GM12891 (cell line): ENCODE data around the gene NOC4L.

ENCODE experiments used
- DNase-seq: peaks from one replicate; pipeline ENCODE4 v3.0.0; 2011; ENCODE audit warnings: low spot score; ENCODE audit not compliant: insufficient read length
- FAIRE-seq: peaks from 2 replicates; lab custom pipeline; 2011; peaks lifted over from hg19 to GRCh38; lab: Jason Lieb, UNC
- PAX5 ChIP-seq: IDR thresholded peaks from 2 replicates; pipeline ENCODE4 v1.6.1; 2011; ENCODE audit warnings: low read length, moderate library complexity, mild to moderate bottlenecking; ENCODE audit not compliant: insufficient read depth, severe bottlenecking
- POLR2A ChIP-seq: IDR thresholded peaks from 2 replicates; pipeline ENCODE4 v1.6.1; 2011; ENCODE audit warnings: low read depth, low read length, control low read depth
- POLR2AphosphoS5 ChIP-seq: IDR thresholded peaks from 2 replicates; pipeline ENCODE4 v1.6.1; 2011; ENCODE audit warnings: low read depth, low read length, control low read depth
- POU2F2 ChIP-seq: IDR thresholded peaks from 2 replicates; pipeline ENCODE4 v1.6.1; 2011; ENCODE audit warnings: low read depth, mild to moderate bottlenecking, control low read depth, low read length, moderate library complexity
- SPI1 ChIP-seq: IDR thresholded peaks from 2 replicates; pipeline ENCODE4 v1.6.1; 2011; ENCODE audit warnings: low read depth, low read length, control low read depth
- TAF1 ChIP-seq: IDR thresholded peaks from 2 replicates; pipeline ENCODE4 v1.6.1; 2011; ENCODE audit warnings: low read depth, low read length, control low read depth

Gene NOC4L

DNA sequence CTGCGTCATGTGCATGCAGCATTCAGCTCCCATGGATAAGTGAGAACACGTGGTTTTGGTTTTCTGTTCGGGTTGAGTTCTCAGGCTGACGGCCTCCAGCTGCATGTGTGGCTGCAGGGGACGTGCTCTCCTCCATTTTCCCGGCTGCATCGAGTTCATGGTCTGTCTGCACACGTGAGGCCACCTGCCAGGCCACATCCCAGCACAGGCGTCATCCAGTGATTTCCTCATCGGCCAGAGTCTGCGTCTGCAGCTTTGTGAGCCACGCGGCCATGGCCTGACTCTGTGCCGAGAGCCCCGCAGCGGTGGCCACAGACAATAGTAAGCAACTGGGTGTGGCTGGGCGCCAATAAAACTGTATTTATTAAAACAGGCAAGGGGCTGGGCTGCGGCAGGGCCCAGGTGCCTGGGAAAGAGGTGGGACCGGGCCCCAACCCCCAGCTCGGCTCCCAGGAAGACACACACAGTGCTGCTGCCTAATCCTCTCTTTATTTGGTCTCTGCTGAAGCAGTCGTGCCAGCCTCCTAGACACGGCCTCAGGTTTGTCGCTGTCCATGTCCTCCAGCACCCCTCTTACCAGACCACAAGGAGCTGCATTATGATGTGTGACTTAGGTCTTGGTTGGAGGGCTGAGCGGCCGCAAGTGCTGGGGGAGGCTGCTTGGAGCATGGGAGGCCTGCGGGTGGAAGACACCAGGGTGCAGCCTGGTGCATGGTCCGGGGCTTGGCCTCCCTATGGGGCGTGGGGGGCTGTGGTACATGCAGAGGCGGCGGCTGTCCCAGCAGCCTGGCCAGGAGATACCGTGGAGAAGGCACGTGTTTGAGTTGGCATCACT lies 52.0 kb downstream of the NOC4L start:
- no peak for DNase-seq
- TF ChIP-seq POLR2A, result no peak
- no peak for TF ChIP-seq PAX5
- no peak for TF ChIP-seq POU2F2
- TF ChIP-seq SPI1, result no peak
- FAIRE-seq, result no peak

DNA sequence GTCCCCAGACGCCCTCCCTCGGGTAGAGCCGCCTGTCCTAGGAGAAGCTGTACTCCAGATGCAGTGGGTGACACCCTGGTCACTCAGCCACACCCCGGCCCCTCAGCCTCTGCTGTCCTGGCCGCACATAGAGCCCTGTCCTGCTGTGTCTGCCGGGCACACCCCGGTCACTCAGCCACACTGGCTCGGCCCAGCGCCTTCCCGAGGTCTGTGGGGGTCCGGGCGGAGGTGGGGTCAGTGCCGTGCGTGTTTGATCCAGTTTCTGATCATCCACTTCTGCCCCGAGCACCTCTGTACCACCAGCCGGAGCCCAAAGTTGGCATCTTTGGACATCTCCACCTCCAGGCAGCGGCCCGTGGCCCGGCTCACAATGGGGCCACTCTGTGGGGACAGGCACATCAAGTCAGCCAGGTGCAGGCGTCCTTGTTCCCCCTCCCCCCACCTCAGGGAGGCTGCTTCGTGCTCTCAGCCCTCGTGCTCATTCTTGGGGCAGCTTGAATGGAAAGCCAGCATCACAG lies 52.7 kb downstream of the NOC4L start:
- FAIRE-seq (no peak), DNase-seq (no peak)
- TF ChIP-seq POU2F2 (no peak), POLR2AphosphoS5 (no peak), TAF1 (no peak), POLR2A (no peak), PAX5 (no peak), SPI1 (no peak)

- no peak for DNase-seq
- no peak for TF ChIP-seq POU2F2
- no peak for TF ChIP-seq TAF1
- TF ChIP-seq PAX5, result no peak
- TF ChIP-seq SPI1, result no peak
- no peak for TF ChIP-seq POLR2AphosphoS5
- no peak for TF ChIP-seq POLR2A
- no peak for FAIRE-seq
Observed at GRCh38 chr12:132197581-132198354, 53.5 kb downstream of the NOC4L start.

GRCh38 chr12:132199101-132199500 lies 54.8 kb downstream of the NOC4L start:
- TF ChIP-seq POU2F2 (no peak), POLR2A (no peak), SPI1 (no peak), PAX5 (no peak)
- DNase-seq, result no peak
- FAIRE-seq, result no peak

DNA sequence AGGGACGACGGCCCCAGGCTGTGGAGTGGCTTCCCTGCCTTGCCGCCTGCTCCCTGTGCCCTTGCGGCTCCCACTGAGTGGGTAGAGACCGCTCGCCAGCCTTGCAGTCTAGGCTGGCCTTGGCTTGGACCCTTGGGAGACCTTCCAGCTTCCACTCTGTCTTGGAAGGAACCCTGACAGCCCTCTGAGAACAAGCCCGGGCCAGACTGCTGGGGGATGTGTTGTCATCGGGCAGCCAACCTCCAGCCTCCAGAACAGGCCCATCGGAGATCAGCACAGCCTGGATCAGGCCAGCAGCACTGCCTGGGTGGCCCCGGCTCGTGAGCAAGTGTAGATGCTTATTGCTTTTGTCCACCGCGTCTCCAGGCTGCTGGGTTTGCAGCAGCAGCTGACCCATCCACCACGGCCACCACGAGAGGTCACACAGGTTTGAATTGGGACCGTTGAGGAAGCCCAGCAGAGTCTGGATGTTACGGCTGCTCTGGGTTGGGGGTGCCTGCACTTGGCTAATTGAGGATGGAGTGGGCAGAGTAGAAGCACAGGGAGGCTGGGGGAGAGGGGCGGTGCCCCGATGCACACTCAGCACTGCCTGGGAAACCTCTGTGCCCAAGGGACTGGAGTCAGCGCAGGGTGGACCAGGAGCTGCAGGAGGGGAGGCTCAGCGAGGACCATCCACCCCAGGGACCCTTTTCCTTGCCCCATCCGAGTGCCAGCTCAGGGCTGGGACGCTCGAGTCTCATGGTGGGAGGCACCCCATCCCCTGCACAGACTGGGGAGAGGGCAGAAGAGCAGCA lies 55.5 kb downstream of the NOC4L start:
- DNase-seq (no peak), FAIRE-seq (no peak)
- TF ChIP-seq TAF1, result no peak
- TF ChIP-seq POLR2AphosphoS5, result no peak
- TF ChIP-seq POU2F2, result no peak
- no peak for TF ChIP-seq SPI1
- no peak for TF ChIP-seq PAX5
- no peak for TF ChIP-seq POLR2A

- TF ChIP-seq TAF1 (no peak), PAX5 (no peak), POLR2A (no peak), POLR2AphosphoS5 (no peak), SPI1 (no peak), POU2F2 (no peak)
- no peak for DNase-seq
- FAIRE-seq, result no peak
Observed at GRCh38 chr12:132200800-132201199, 56.5 kb downstream of the NOC4L start.

DNA sequence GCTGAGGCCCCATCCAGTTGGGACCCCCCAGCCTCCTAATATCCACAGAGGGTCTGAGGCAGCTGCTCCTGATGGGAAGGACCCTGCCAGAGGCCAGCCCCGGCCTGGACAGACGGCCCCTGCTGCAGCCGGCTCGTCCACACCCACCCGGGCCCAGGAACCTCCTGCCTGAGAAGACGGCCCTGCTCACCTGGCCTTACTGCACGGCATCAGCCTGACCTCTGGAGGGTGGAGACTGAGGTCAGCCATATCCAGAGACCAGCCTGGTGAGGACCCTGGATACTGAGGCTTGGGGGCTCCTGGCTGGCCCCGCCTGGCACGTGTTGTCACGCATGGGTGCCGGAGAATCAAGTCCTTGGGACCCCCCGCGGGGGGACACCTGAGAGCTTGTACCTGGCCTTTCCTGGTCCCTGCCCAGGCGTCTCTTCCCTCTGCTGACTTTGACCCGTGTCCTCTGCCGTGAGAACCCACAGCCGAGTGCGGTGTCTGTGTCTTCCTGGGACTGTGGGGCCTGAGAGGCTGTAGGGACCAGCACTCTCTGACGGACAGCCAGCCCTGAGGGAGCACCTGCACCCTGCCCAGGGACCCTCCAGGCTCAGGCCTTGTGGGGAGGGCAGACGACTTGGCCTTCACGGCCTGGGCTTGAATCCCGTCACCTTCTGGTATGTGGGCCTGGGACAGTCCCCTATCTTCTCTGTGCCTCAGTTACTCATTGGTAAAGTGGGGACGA lies 57.3 kb downstream of the NOC4L start:
- no peak for FAIRE-seq
- no peak for DNase-seq
- TF ChIP-seq TAF1 (no peak), SPI1 (no peak), POU2F2 (no peak), POLR2A (no peak), PAX5 (no peak), POLR2AphosphoS5 (no peak)
